Upper lobe of left lung (tissue), 6 donors: Measurements from ENCODE around the gene ZNF526. TPM values are rescaled to one million over a fixed set of nuclear protein-coding genes. Genes with fewer than 3 reads are reported as not detected.

Experiments
- ATAC-seq, 2 donors: fragments of 200-7000 bp; cut with Tn5 transposase; one replicate each; pipeline ENCODE4 v1.9.1; 2022; ENCODE audit warnings: mild to moderate bottlenecking in 2 of 2, moderate library complexity in 2 of 2; ENCODE audit not compliant: low FRiP score in 2 of 2
- DNase-seq, 2 donors: peaks; one replicate each; pipeline ENCODE4 v3.0.0-alpha.2; 2019 to 2020
- H3K27ac ChIP-seq, 4 donors: fragments of 200-600 bp; sonication (generic); one replicate each; pipeline ENCODE4 v1.5.1; 2016 to 2019
- H3K27me3 ChIP-seq, 4 donors: fragments of 200-600 bp; sonication (generic); one replicate each; pipeline ENCODE4 v1.5.1; 2017 to 2019
- H3K36me3 ChIP-seq, 4 donors: fragments of 200-600 bp; sonication (generic); one replicate each; pipeline ENCODE4 v1.5.1; 2016 to 2019
- H3K4me1 ChIP-seq, 4 donors: fragments of 200-600 bp; sonication (generic); one replicate each; pipeline ENCODE4 v1.5.1; 2018 to 2019
- H3K4me3 ChIP-seq, 4 donors: fragments of 200-600 bp; sonication (generic); one replicate each; pipeline ENCODE4 v1.5.1; 2017 to 2019; ENCODE audit warnings: mild to moderate bottlenecking in 2 of 4, moderate library complexity in 1 of 4
- H3K9me3 ChIP-seq, 4 donors: fragments of 200-600 bp; sonication (generic); one replicate each; pipeline ENCODE4 v1.5.1; 2018 to 2019
- CTCF ChIP-seq, 6 experiments: fragments of 450-650 bp in 4 of 6; fragments of 200-600 bp in 2 of 6; sonication (generic) in 2 of 6; IDR thresholded peaks; one replicate each; pipeline ENCODE4 v1.5.1; 2016 to 2019; ENCODE audit warnings: antibody characterized with exemption in 6 of 6
- EP300 ChIP-seq, 4 donors: sonication (generic); formaldehyde crosslinking; IDR thresholded peaks; one replicate each; pipeline ENCODE4 v1.5.1; 2017; ENCODE audit warnings: antibody characterized with exemption in 4 of 4, control low read depth in 2 of 4
- POLR2A ChIP-seq, 4 donors: fragments of 450-650 bp; IDR thresholded peaks; one replicate each; pipeline ENCODE4 v1.5.1; 2016 to 2017; ENCODE audit warnings: antibody characterized with exemption in 4 of 4, mild to moderate bottlenecking in 2 of 4
- POLR2AphosphoS5 ChIP-seq, 2 donors: sonication (generic); formaldehyde crosslinking; IDR thresholded peaks; one replicate each; pipeline ENCODE4 v1.5.1; 2017; ENCODE audit warnings: antibody characterized with exemption in 2 of 2
- WGBS, 2 donors: methylation state at CpG; one replicate each; pipeline ENCODE4 v1.1.5; 2017 to 2018; 5-methylcytosine and 5-hydroxymethylcytosine counted together
- total RNA-seq, 6 donors: library from RNA; depleted of rRNA in 4 of 6; stranded (reverse); fragments of >200 nt in 4 of 6; gene quantifications; one replicate each; pipeline versions ENCODE4 v1.1.0 to v1.2.1, GENCODE V29; 2016 to 2021
- donor health status: DM: no; HTN: no; CAD: no; lungs with moderate emphysema.
- donor health status: DM: no; HTN: yes; CAD: no; lungs with severe emphysema.

Gene ZNF526
- total RNA-seq, 6 donors from 2014 or later: 7.9 to 13.8 (median 11.4) TPM

DNA sequence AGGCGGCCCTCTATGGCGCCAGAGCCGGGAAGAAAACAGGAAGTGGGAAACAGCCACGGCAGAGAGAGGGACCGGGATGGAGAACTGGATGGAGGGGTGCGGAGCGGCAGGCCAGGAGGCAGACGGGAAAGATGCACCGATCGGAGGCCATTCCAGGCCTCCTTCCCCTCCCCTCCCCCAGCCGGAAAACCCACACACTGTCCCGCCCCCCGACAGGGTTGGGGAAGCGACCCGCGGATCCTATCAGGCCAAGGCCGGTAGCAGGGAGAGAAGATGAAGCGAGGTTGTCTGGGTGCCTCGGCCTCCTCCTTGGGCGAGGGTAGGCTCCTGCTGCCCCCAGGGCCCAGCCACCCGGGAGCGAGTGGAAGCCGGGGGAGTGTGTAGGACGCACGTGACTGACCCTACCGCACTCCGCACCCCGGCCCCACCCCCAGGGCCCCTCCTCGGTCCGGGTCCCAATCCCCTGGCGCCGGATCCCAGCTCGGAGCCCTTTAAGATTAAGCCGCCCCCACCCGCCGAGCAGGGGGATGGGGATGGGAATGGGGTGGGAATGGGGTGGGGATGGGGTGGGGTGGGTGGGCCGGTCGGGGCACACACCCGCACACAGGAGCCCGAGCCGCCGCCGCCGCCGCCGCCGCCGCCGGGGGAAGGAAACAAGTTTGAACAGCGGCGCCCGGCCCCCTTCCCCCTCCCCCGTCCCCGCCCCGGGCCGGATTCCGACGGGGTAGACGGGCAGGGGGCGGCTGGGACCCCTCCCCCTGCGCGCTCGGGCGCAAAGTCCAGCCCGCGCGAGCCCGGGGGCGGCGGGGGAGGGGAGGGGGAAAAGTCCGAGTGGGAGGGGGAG is 33.4 kb downstream of the ZNF526 start:
- no peaks in the 10 kb centered on the region for H3K27me3 ChIP-seq
- TF ChIP-seq POLR2AphosphoS5 (IDR thresholded peaks at IDR 0.05): peak; percentile 31 to 57
- no peak for TF ChIP-seq EP300 (IDR thresholded peaks at IDR 0.05)
- no peak for TF ChIP-seq POLR2A (IDR thresholded peaks at IDR 0.05)
- no peak for TF ChIP-seq CTCF (IDR thresholded peaks at IDR 0.05)
- peaks cover 0 to 19% (median 14%) of the 10 kb centered on the region in 4 donors for H3K36me3 ChIP-seq
- H3K27ac ChIP-seq: peak overlapping the region; percentile 98 to 100 (median 100)
- peak overlapping the region; percentile 50 to 100 (median 76) for H3K4me3 ChIP-seq
- DNase-seq (peak; percentile 71 to 94), ATAC-seq (peak; percentile 22 to 27)
- WGBS, 2 donors: 0% methylated on average over 14 to 31 of the region's 71 CpGs
- H3K4me1 ChIP-seq: peaks cover 42 to 64% (median 54%) of the 10 kb centered on the region in 4 donors
- no peaks in the 10 kb centered on the region for H3K9me3 ChIP-seq

- 0 to 1% methylated on average over 29 to 57 of the region's 70 CpGs for WGBS, 2 donors
- ATAC-seq: peak; percentile 39 to 57
Observed at GRCh38 chr19:42254089-42254849, 34.2 kb downstream of the ZNF526 start.

DNA sequence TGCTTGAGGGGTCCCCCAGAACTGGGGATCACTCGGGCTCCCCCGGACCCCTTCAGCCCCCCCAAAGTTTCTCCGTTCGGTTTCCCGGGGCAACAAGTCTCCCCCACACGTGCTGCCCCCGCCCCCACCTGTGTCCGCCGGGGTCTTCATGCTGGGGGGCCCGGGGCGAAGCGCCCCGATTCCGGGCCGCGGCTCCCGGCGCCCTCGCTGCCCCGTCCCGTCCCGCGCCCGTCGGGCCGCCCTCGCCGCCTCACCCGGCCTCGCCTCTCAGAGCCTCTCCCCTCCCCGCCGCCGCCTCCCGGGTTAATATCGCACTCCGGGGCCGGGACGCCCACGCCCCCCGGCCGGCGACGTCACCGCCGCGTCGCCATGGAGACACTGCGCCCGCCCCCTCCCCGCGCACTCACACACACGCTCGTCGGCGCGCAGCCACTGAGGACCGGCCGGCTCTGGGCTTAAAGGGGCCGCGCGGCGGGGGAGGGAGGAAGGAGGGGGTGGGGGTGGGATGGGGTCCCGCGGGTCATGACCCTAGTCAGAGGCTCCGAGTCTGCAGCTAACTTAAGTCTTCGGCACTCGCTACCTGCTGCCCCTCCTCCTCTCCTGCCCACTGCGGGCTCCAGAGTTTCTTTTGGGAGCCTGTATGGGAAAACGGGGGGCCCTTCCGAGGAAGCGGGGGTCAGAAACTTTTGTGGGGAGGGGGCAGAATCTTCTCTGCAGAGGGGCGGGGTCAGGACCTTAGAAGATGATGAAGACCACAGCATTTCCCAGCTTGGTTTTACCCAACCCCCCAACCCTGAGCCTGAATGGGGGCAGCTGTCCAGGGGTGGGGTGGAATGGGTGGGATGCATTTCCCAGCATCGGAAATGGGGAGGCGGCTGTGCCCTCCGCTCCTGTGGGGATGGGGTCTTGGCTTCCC is 35.0 kb downstream of the ZNF526 start, which contains the start of gene ERF:
ERF (minus strand) TSS at position 279 of the 916 bp plus-strand sequence; CDS start at position 150, 129 bp downstream.
- H3K4me1 ChIP-seq: peaks cover 39 to 48% (median 45%) of the 10 kb centered on the region in 4 donors
- H3K27me3 ChIP-seq: no peaks in the 10 kb centered on the region
- WGBS, 2 donors: 0% methylated on average over 51 of the region's 75 CpGs; no CpG with 5 or more reads in 1 of the 2 donors
- peak within 1 kb of the TSS; percentile 98 to 100 (median 100) for H3K27ac ChIP-seq
- peak within 1 kb of the TSS; percentile 55 to 100 (median 76) for H3K4me3 ChIP-seq
- peaks cover 0 to 2% (median 0%) of the 10 kb centered on the region in 4 donors for H3K36me3 ChIP-seq
- DNase-seq (peak; percentile 94 to 99), ATAC-seq (peak; percentile 93)
- no peaks in the 10 kb centered on the region for H3K9me3 ChIP-seq
- TF ChIP-seq POLR2A (IDR thresholded peaks at IDR 0.05) (peak in 3 of 4 donors; percentile 94 to 99 (median 96)), POLR2AphosphoS5 (IDR thresholded peaks at IDR 0.05) (peak; percentile 96 to 99), EP300 (IDR thresholded peaks at IDR 0.05) (peak in 1 of 4 donors; percentile 36), CTCF (IDR thresholded peaks at IDR 0.05) (peak in 2 of 6 experiments; percentile 11 to 34)

More at GRCh38 chr19:42254089-42254849, 34.2 kb downstream of the ZNF526 start:
- Histone ChIP-seq H3K4me1 (peaks cover 42 to 56% (median 51%) of the 10 kb centered on the region in 4 donors), H3K4me3 (peak overlapping the region; percentile 50 to 100 (median 76)), H3K9me3 (no peaks in the 10 kb centered on the region), H3K36me3 (peaks cover 0 to 11% (median 6%) of the 10 kb centered on the region in 4 donors), H3K27ac (peak overlapping the region; percentile 98 to 100 (median 100)), H3K27me3 (no peaks in the 10 kb centered on the region)
- peak; percentile 83 to 93 for DNase-seq
- no peak for TF ChIP-seq EP300 (IDR thresholded peaks at IDR 0.05)
- peak; percentile 25 to 51 for TF ChIP-seq POLR2AphosphoS5 (IDR thresholded peaks at IDR 0.05)
- TF ChIP-seq CTCF (IDR thresholded peaks at IDR 0.05): peak in 2 of 6 experiments; percentile 8 to 11
